Non-pigmented ciliary epithelial cell (primary cell): ENCODE results near the gene CASQ2.

Experiments
- DNase-seq: peaks from one replicate; pipeline ENCODE4 v3.0.0-alpha.2; 2010; ENCODE audit warnings: low read depth

Gene CASQ2

GRCh38 chr1:115694805-115695204 lies 73.7 kb downstream of the CASQ2 start:
- no peak for DNase-seq

DNA sequence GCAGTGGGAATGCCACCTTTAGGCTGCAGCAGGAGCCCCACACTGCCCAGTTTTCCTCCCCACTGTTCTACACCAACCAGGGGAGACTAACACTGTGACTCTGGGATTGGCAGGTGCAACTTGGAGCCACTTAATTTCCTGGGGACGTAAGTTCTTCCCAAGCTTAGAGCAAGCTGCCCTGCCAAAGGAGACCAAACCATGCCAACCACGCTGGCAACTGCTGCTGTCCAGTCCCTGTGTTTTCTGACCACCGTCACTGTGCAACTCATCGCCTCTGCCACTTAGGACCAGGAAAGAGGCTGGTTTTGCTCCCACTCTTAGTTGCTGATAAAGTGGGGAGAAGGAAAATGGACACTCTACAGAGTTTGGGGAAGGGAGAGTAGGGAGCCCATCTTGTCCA lies 76.3 kb downstream of the CASQ2 start:
- no peak for DNase-seq

GRCh38 chr1:115690972-115691371 lies 77.5 kb downstream of the CASQ2 start:
- no peak for DNase-seq

- no peak for DNase-seq
Measured at GRCh38 chr1:115687744-115688143, 80.8 kb downstream of the CASQ2 start.

DNA sequence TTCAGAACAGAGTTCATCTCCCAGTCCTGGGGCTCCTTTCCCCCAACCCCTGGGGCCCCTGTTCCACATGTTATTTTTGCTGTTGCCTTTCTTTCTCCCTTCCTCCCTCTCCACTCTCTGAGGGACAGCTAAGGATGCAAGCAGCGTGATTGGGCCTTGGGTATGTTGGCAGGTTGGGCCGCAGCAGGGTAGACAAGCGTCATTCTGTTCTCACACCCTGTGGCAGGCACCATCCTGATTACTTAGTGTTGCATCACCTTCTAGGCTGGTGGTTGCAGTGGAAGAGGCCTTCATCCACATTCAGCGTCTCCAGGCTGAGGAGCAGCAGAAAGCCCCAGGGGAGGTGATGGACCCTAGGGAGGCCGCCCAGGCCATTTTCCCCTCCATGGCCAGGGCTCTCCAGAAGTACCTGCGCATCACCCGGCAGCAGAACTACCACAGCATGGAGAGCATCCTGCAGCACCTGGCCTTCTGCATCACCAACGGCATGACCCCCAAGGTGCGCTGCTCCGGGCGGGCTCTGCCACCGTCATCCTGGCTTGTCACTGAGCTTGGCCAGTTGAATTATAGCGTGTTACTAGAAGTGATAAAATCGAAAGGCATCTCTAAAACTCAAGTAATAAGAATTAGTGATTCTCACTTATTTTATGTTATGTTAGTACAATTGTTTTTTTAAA lies 83.3 kb downstream of the CASQ2 start:
- no peak for DNase-seq

- DNase-seq: no peak
Measured at GRCh38 chr1:115682792-115683191, 85.7 kb downstream of the CASQ2 start.

DNA sequence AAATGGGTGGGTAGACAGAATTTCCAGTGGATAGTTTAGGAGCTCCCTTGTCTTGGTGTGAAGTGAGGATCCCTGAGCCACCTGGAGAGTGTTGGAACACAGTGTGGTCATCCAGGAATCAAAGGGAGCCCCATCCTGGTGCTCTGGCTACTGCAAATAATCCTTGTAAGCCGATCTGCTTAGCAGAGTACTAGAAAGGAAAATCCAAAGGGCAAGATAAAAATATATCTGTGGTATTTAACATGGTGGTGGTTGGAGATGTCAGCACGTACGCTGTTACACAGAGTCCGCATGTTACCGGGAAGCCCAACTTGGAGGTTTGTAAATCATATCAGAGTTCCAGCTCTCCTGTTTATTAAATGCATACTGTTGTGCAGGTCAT lies 87.8 kb downstream of the CASQ2 start:
- no peak for DNase-seq

GRCh38 chr1:115679141-115679611 lies 89.3 kb downstream of the CASQ2 start:
- peak; percentile 32 for DNase-seq

GRCh38 chr1:115678141-115678540 lies 90.4 kb downstream of the CASQ2 start:
- DNase-seq: no peak

DNA sequence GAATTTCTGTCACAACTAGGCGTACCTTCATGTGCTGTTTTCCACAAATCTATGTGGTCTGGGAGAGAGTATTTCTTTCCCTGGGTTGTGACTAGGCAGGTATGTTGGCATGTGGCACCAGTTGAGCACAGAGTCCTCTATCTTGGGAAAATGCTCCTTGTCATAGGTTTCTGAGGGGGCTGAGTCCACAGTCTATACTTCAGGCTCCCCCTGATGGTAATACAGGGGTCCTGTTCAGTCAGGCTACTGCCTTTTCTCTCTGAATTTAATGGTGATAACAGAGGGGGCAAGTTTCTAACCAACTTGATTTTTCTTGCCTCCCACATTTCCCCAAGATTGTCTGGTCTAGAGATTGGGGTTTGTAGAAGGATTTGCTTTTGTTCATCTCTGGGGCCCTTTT lies 90.9 kb downstream of the CASQ2 start:
- DNase-seq: no peak

DNA sequence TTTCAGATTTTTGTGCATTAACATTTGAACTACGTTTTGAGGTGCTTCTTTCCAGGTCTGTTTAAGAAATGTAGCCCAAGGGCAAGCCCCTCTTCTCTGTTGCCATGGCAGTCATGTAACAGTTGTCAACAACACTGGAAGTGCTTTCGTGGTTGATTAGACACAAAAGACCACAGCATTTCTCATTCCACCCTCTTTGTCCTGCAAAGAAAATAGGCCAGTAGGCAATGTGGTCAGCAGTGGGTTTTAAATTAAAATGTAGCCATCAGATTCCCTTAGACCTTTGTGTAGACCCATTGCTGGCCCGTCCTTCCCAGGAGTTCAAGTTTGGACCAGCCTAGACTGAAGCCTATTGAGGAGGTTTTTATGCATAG lies 91.3 kb downstream of the CASQ2 start:
- DNase-seq: no peak

- DNase-seq: no peak
Measured at GRCh38 chr1:115676498-115677181, 91.9 kb downstream of the CASQ2 start.

- no peak for DNase-seq
Measured at GRCh38 chr1:115672224-115673009, 96.1 kb downstream of the CASQ2 start.

GRCh38 chr1:115671176-115671934 lies 97.2 kb downstream of the CASQ2 start:
- DNase-seq: no peak

DNA sequence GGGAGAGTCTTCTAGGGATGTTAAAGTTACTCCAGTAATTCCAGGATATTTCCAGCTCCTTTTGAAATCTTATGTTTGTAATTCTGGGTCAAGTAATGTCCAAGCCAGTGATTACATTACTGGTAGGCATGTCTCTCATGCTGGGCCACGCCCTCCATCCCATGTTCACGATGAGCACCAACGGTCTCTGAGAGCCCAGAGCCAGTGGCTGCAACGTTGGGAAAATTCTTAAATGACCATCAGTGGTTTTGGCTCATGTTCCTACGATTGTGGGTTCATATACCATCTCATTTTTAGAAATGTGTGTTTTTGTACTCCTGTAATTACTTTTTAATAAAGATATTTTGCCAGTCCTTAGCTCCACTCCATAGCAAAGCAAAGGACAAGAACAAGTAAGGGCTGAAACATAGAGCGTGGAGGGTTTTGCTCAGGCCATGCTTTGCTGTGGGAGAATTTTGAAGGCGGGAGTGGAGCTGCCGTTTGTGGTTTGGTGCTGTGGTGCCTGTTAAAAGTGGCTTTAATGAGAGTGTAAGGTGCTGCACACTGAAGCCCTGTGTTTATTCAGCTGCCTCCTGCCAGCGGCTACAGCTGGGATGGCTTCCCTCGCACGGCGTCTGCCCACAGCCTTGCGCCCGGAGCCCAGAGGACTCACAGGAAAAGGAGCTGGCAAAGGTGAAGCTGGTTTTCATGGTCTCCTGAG lies 97.9 kb downstream of the CASQ2 start:
- DNase-seq: no peak

DNA sequence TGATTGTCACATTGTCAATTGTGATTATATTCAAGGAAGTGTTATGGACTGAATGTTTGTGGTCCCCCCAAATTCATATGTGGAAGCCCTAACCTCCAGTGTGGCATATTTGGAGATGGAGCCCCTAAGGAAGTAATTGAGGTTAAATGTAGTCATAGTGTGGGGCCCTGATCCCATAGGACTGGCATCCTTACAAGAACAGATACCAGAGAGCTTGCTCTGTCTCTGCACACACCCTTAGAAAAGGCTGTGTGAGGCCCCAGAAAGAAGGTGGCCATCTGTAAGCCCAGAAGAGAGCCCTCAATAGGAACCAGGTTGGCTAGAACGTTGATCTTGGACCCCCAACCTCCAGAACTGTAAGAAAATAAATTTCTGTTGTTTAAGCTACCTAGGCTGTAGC lies 98.6 kb downstream of the CASQ2 start:
- no peak for DNase-seq

DNA sequence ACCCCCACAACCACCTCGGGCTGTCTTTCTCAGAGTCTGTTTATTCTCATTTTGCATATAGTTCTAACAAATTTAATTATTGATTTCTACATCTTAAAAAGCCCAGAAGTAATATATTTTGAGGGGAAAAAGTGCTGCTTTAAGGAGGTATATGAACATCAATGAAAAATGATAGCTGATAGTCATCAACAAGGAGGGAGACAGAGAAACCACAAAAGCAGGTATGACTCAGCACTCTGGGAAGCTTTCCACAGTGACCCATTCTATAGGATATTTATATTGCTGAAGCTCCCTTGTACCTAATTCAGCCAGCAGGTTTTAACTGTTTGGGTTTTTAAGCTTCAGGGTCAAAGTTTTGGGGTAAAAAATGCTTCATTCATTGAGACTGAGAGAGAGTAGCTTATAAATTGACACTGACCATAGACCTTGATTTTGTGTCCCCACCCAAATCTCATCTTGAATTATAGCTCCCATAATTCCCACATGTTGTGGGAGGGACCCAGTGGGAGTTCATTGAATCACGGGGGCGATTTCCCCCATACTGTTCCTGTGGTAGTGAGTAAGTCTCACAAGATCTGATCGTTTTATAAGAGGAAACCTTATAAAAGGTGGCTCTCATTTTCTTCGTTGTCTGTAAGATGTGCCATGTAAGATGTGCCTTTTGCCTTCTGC lies 99.4 kb downstream of the CASQ2 start:
- peak; percentile 58 for DNase-seq

DNA sequence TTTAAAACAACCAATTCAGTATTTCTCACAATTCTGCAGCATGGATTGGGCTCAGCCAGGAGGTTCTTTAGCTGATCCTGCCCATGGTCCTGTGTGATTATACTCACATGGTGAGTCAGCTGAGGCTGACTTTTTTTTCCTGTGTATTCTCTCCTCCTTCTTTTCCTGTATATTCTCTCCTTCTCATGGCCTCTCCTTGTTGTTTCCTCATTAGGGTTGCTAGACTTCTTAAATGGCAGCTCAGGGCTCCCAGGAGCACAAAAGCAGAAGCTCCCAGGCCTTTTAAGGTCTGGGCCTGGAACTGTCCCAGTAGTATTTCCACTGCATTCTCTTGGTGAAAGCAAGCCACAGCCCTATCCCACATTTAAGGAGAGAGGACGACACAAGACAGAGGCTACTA lies 99.9 kb downstream of the CASQ2 start:
- DNase-seq: no peak

GRCh38 chr1:115666702-115667101 lies 101.8 kb downstream of the CASQ2 start:
- DNase-seq: no peak

DNA sequence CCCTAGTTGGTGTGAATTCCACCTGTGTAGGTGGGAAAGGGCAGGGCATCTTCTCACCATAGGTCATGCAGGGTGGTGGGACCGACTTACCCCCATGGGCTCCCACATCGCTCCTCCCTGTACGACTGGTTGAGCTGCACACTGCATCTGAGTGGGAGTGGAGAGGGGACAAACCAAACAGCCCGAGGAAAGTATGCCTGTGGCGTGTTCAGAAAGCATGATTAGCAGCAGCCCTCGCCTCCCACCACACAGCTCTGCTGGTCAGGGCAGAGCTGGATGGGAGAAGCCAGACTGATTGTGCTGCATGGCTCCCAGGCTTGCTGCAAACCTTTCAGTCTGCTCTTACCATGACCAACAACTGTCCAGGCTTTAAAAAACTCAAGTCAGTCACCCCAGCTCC lies 102.3 kb downstream of the CASQ2 start:
- no peak for DNase-seq
